TTC549 (cell line): ENCODE results near the gene BUD23.
"Not testable (repeated sequence)": the region's sequence is repeated elsewhere in the genome, so short reads cannot be mapped to it uniquely, and the experiment has no call there.

Experiments
- FAIRE-seq: peaks from 2 replicates; lab custom pipeline; 2012; peaks lifted over from hg19 to GRCh38; lab: Jason Lieb, UNC

The BUD23 gene

GRCh38 chr7:73683056-73683787, at the start of gene BUD23, which contains the start of gene DNAJC30:
Gene BUD23 (plus strand): TSS chr7:73683597. CDS start chr7:73683626, 29 bp downstream.
Gene DNAJC30 (minus strand): TSS chr7:73683453. CDS start chr7:73683423, 30 bp downstream.
- no peak for FAIRE-seq

GRCh38 chr7:73633844-73634243, 49.6 kb upstream of the BUD23 start:
- no peak for FAIRE-seq

GRCh38 chr7:73635428-73636200, 47.8 kb upstream of the BUD23 start:
- FAIRE-seq = no peak

GRCh38 chr7:73638911-73639310, 44.5 kb upstream of the BUD23 start:
- no peak for FAIRE-seq

GRCh38 chr7:73642834-73643233, 40.6 kb upstream of the BUD23 start:
- FAIRE-seq = no peak

- FAIRE-seq = no peak
These were observed 38.6 kb upstream of the BUD23 start for GRCh38 chr7:73644688-73645286.

- FAIRE-seq = no peak
These were observed 37.7 kb upstream of the BUD23 start for GRCh38 chr7:73645643-73646174.

GRCh38 chr7:73646785-73647724, 36.3 kb upstream of the BUD23 start:
- FAIRE-seq = no peak

GRCh38 chr7:73647725-73648592, 35.4 kb upstream of the BUD23 start:
- no peak for FAIRE-seq

- FAIRE-seq = no peak
These were observed 34.6 kb upstream of the BUD23 start for GRCh38 chr7:73648593-73649332.

GRCh38 chr7:73649576-73649975, 33.8 kb upstream of the BUD23 start:
- FAIRE-seq = no peak

- FAIRE-seq = no peak
These were observed 32.9 kb upstream of the BUD23 start for GRCh38 chr7:73650524-73650923.

- FAIRE-seq = no peak
These were observed 30.9 kb upstream of the BUD23 start for GRCh38 chr7:73652541-73652949.

GRCh38 chr7:73655309-73655708, 28.1 kb upstream of the BUD23 start:
- FAIRE-seq = not testable (repeated sequence)

- no peak for FAIRE-seq
These were observed 23.4 kb upstream of the BUD23 start for GRCh38 chr7:73659983-73660382.

- not testable (repeated sequence) for FAIRE-seq
These were observed 22.8 kb upstream of the BUD23 start for GRCh38 chr7:73660594-73660993.

GRCh38 chr7:73663033-73663432, 20.4 kb upstream of the BUD23 start:
- no peak for FAIRE-seq

GRCh38 chr7:73667344-73668102, 15.9 kb upstream of the BUD23 start, which contains the start of gene VPS37D:
Gene VPS37D (plus strand): TSS chr7:73667831. CDS start chr7:73667959, 128 bp downstream.
- no peak for FAIRE-seq
